ENCODE data around the gene SLC25A12.
"Not testable (repeated sequence)": the region's sequence is repeated elsewhere in the genome, so short reads cannot be mapped to it uniquely, and the experiment has no call there.

The SLC25A12 gene

GRCh38 chr2:171789956-171790355 is 104.1 kb downstream of the SLC25A12 start:
- DNase-seq (ENCODE audit: low spot score), result no peak

GRCh38 chr2:171788316-171788993 is 105.6 kb downstream of the SLC25A12 start:
- no peak for DNase-seq (ENCODE audit: low spot score)

GRCh38 chr2:171787333-171788072 is 106.5 kb downstream of the SLC25A12 start:
- no peak for DNase-seq (ENCODE audit: low spot score)

- no peak for DNase-seq (ENCODE audit: low spot score)
Observed at GRCh38 chr2:171785450-171785849, 108.6 kb downstream of the SLC25A12 start.

- no peak for DNase-seq (ENCODE audit: low spot score)
Observed at GRCh38 chr2:171778515-171778914, 115.5 kb downstream of the SLC25A12 start.

- DNase-seq (ENCODE audit: low spot score), result not testable (repeated sequence)
Observed at GRCh38 chr2:171774581-171774980, 119.5 kb downstream of the SLC25A12 start.

GRCh38 chr2:171772373-171772772 is 121.7 kb downstream of the SLC25A12 start:
- DNase-seq (ENCODE audit: low spot score), result no peak

- DNase-seq (ENCODE audit: low spot score), result no peak
Observed at GRCh38 chr2:171771463-171771862, 122.6 kb downstream of the SLC25A12 start.

- no peak for DNase-seq (ENCODE audit: low spot score)
Observed at GRCh38 chr2:171763602-171764001, 130.4 kb downstream of the SLC25A12 start.

GRCh38 chr2:171762879-171763573 is 131.0 kb downstream of the SLC25A12 start:
- no peak for DNase-seq (ENCODE audit: low spot score)

- not testable (repeated sequence) for DNase-seq (ENCODE audit: low spot score)
Observed at GRCh38 chr2:171761176-171761575, 132.9 kb downstream of the SLC25A12 start.

GRCh38 chr2:171758762-171759161 is 135.3 kb downstream of the SLC25A12 start:
- DNase-seq (ENCODE audit: low spot score), result not testable (repeated sequence)

- DNase-seq (ENCODE audit: low spot score), result no peak
Observed at GRCh38 chr2:171754254-171754939, 139.6 kb downstream of the SLC25A12 start.

GRCh38 chr2:171747371-171747770 is 146.7 kb downstream of the SLC25A12 start:
- peak; percentile 51 for DNase-seq (ENCODE audit: low spot score)

- no peak for DNase-seq (ENCODE audit: low spot score)
Observed at GRCh38 chr2:171745806-171746205, 148.2 kb downstream of the SLC25A12 start.

- no peak for DNase-seq (ENCODE audit: low spot score)
Observed at GRCh38 chr2:171745141-171745540, 148.9 kb downstream of the SLC25A12 start.

- DNase-seq (ENCODE audit: low spot score), result no peak
Observed at GRCh38 chr2:171742760-171743159, 151.3 kb downstream of the SLC25A12 start.

- no peak for DNase-seq (ENCODE audit: low spot score)
Observed at GRCh38 chr2:171741189-171741588, 152.9 kb downstream of the SLC25A12 start.

GRCh38 chr2:171735991-171736710 is 157.9 kb downstream of the SLC25A12 start:
- DNase-seq (ENCODE audit: low spot score), result no peak

All from globus pallidus (tissue), 1 donor.